Measurements from ENCODE around the gene PPFIA4.

PPFIA4 gene

DNA sequence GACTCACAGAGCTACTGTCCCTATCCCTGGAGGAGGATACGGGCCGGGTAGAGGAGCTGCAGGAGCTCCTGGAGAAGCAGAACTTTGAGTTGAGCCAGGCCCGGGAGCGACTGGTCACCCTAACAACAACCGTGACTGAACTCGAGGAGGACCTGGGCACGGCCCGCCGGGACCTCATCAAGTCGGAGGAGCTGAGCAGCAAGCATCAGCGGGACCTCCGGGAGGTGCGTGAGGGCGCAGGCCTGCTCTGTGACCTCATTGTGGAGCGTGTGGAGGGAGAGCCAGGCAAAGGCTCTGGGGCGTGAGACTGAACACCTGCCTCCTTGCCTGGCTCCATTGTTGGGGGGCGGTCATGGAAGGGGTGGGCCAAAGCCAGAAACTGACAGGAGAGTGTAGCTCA, 19.0 kb downstream of the PPFIA4 start:
- Histone ChIP-seq H3K36me3 (ENCODE audit: insufficient read depth, low read depth, low read length) (no peaks in the 10 kb centered on the region), H3K27me3 (ENCODE audit: insufficient read depth, low read length) (no peaks in the 10 kb centered on the region; the same call in 1 of the 2 replicates), H3K4me3 (ENCODE audit: low read length) (no peak overlapping the region), H3K9me3 (ENCODE audit: insufficient read depth, low read depth, low read length) (no peaks in the 10 kb centered on the region), H3K9ac (ENCODE audit: low read depth, low read length) (no peak overlapping the region), H3K4me1 (ENCODE audit: insufficient read depth, low read length) (no peaks in the 10 kb centered on the region), H3K27ac (ENCODE audit: low read length) (no peak overlapping the region)

DNA sequence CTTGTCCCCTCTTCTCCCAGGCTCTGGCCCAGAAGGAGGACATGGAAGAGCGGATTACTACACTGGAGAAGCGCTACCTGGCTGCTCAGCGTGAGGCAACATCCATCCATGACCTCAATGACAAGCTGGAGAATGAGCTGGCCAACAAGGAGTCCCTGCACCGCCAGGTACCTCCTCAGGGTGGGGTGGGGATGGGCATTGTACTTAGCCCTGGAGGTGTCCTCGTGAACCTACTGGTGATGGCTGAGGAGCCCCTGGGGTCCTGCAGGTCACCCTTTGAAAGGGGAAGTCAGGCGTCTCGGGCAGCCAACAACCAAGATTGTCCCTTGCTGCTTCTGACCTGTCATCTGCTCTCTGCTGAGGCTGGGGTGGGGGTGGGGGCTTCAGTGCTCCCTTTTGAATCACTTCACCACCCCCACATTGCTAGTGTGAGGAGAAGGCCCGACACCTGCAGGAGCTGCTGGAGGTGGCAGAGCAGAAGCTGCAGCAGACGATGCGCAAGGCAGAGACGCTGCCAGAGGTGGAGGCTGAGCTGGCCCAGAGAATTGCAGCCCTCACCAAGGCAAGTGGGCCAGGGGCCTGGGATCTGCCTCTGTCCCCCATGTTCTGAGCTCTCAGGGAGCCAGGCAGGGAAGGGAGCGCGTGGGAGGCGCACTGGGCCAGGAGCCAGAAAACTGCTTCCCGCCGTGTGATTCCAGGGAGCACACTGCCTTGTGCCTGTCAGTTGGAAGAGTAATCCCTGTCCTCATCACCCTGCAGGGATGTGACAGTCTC, 19.7 kb downstream of the PPFIA4 start:
- no peak overlapping the region for H3K4me3 ChIP-seq (ENCODE audit: low read length)
- no peaks in the 10 kb centered on the region for H3K4me1 ChIP-seq (ENCODE audit: insufficient read depth, low read length)
- H3K9me3 ChIP-seq (ENCODE audit: insufficient read depth, low read depth, low read length): no peaks in the 10 kb centered on the region
- no peaks in the 10 kb centered on the region; the same call in 1 of the 2 replicates for H3K27me3 ChIP-seq (ENCODE audit: insufficient read depth, low read length)
- H3K9ac ChIP-seq (ENCODE audit: low read depth, low read length): no peak overlapping the region
- H3K36me3 ChIP-seq (ENCODE audit: insufficient read depth, low read depth, low read length): no peaks in the 10 kb centered on the region
- no peak overlapping the region for H3K27ac ChIP-seq (ENCODE audit: low read length)

DNA sequence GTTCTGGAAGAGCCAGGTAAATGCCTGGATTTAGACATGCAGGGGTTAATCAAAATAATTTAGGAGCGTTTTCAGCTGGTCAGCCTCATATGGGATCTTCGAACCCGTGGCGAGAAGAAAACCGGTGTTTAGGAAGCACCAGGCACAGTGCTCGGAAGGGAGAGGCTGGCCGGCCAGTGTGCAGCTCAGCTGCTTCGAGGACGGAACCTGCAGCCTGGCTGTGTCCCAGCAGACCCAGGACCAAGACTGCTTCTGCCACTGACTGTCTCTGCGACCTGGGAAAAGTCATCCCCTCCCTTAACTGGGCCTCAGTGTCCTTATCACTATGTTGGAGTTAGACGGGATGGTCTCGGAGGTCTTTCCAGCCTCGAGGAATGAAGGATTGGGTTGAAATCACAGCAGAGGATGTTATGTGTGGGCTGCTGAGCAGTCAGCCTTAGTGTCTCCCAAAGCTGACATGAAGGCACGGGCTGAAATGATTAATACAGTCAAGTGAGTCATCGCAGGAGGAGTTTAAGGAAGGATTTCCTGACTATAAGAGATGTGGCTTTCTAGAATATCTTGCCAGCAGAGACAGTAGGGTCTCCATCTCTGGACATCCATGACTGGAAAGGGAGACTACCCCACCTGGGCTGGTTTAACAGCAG, 20.8 kb downstream of the PPFIA4 start:
- no peaks in the 10 kb centered on the region for H3K9me3 ChIP-seq (ENCODE audit: insufficient read depth, low read depth, low read length)
- H3K36me3 ChIP-seq (ENCODE audit: insufficient read depth, low read depth, low read length): no peaks in the 10 kb centered on the region
- no peaks in the 10 kb centered on the region for H3K4me1 ChIP-seq (ENCODE audit: insufficient read depth, low read length)
- no peaks in the 10 kb centered on the region; the same call in 1 of the 2 replicates for H3K27me3 ChIP-seq (ENCODE audit: insufficient read depth, low read length)
- H3K4me3 ChIP-seq (ENCODE audit: low read length): no peak overlapping the region
- no peak overlapping the region for H3K27ac ChIP-seq (ENCODE audit: low read length)
- no peak overlapping the region for H3K9ac ChIP-seq (ENCODE audit: low read depth, low read length)

DNA sequence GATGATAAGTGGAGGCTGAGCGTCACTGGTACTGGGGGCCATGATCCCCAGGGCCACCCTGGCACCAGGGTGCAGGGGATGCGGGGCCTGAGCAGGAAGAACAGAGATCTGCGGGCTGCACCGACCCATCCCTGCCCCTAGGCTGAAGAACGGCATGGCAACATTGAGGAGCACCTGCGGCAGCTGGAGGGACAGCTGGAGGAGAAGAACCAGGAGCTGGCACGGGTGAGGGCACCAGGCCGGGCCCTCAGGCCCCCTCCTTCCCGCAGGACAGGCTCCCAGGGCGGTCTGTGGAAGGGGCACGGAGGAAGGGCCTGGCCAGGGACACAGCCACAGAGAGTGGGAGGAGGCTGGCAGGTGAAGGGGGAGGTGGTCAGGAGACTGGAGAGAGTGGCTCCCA, 21.8 kb downstream of the PPFIA4 start:
- Histone ChIP-seq H3K27ac (ENCODE audit: low read length) (no peak overlapping the region), H3K9me3 (ENCODE audit: insufficient read depth, low read depth, low read length) (no peaks in the 10 kb centered on the region), H3K4me1 (ENCODE audit: insufficient read depth, low read length) (no peaks in the 10 kb centered on the region), H3K36me3 (ENCODE audit: insufficient read depth, low read depth, low read length) (no peaks in the 10 kb centered on the region), H3K4me3 (ENCODE audit: low read length) (no peak overlapping the region), H3K27me3 (ENCODE audit: insufficient read depth, low read length) (no peaks in the 10 kb centered on the region; the same call in 1 of the 2 replicates), H3K9ac (ENCODE audit: low read depth, low read length) (no peak overlapping the region)

DNA sequence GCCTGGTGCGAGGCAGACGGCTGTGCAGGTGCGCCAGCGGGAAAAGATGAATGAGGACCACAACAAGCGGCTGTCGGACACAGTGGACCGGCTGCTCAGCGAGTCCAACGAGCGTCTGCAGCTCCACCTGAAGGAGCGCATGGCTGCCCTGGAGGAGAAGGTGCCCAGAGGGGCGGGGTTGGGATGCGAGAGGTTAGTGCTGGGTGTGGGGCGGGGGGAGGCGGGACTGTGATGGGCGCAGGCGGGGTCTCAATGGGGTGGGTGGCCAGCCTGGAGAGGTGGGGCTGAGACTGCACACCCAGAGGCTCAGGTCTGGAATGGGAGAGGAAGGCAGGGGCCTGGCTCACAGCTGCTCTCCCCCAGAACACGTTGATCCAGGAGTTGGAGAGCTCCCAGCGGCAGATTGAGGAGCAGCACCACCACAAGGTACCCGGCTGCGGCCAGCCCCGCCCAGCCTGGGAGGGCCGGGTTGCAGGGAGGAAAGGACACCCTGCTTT, 22.3 kb downstream of the PPFIA4 start:
- H3K4me3 ChIP-seq (ENCODE audit: low read length): no peak overlapping the region
- no peaks in the 10 kb centered on the region; the same call in 1 of the 2 replicates for H3K27me3 ChIP-seq (ENCODE audit: insufficient read depth, low read length)
- H3K4me1 ChIP-seq (ENCODE audit: insufficient read depth, low read length): peaks cover 2% of the 10 kb centered on the region; the same call in 1 of the 2 replicates
- no peaks in the 10 kb centered on the region for H3K36me3 ChIP-seq (ENCODE audit: insufficient read depth, low read depth, low read length)
- no peak overlapping the region for H3K27ac ChIP-seq (ENCODE audit: low read length)
- no peaks in the 10 kb centered on the region for H3K9me3 ChIP-seq (ENCODE audit: insufficient read depth, low read depth, low read length)
- no peak overlapping the region for H3K9ac ChIP-seq (ENCODE audit: low read depth, low read length)

DNA sequence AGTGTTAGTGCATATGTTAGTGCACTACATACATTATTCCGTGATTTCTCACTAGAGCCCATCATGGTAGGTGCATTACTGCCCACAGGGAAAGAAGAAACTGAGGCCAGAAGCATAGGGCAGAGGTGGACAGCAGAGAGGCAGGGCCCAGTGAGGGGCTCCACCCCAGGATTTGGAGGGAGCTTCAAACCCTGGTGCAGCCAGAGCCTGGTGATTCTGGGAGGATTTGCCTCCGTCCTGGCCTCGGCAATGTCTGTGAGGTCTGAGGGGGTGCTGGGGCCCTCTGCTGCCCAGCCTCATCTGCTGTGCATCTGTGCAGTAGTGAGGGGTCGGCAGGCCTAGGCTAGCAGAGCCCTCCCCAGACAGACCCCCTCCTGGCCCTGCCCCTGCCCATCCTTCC, 22.8 kb downstream of the PPFIA4 start:
- Histone ChIP-seq H3K27me3 (ENCODE audit: insufficient read depth, low read length) (no peaks in the 10 kb centered on the region; the same call in 1 of the 2 replicates), H3K27ac (ENCODE audit: low read length) (no peak overlapping the region), H3K36me3 (ENCODE audit: insufficient read depth, low read depth, low read length) (no peaks in the 10 kb centered on the region), H3K9me3 (ENCODE audit: insufficient read depth, low read depth, low read length) (no peaks in the 10 kb centered on the region), H3K9ac (ENCODE audit: low read depth, low read length) (no peak overlapping the region), H3K4me1 (ENCODE audit: insufficient read depth, low read length) (peaks cover 6% of the 10 kb centered on the region; the same call in 1 of the 2 replicates), H3K4me3 (ENCODE audit: low read length) (no peak overlapping the region)

DNA sequence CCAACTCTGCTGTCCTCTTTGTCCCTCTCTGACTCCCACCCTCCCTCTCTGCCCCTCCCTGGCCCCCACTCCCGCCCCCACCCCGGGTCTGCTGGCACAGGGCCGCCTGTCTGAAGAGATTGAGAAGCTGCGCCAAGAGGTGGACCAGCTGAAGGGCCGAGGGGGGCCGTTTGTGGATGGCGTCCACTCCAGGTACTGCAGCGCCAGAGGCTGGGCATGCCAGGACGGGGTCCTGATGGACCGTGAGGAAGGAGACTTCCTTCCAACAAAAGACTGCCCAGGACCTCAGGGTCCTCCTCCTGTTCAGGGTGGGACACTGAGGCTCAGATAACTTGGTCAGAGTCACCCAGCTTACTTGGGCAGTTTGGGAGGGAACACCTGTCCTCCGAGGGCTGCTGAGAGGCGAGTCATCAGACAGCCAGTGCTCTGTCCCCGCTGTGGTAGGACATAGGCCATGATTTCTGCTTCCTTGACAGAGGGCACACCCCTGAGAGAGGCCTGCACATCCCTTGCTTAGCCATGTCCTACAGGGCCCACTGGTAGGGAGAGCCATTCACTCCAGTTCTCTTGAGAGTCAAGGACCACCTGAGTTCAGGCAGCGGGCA, 23.4 kb downstream of the PPFIA4 start:
- peaks cover 12% of the 10 kb centered on the region for H3K4me1 ChIP-seq (ENCODE audit: insufficient read depth, low read length)
- no peaks in the 10 kb centered on the region for H3K9me3 ChIP-seq (ENCODE audit: insufficient read depth, low read depth, low read length)
- no peak overlapping the region for H3K9ac ChIP-seq (ENCODE audit: low read depth, low read length)
- no peak overlapping the region for H3K4me3 ChIP-seq (ENCODE audit: low read length)
- H3K27ac ChIP-seq (ENCODE audit: low read length): no peak overlapping the region
- no peaks in the 10 kb centered on the region; the same call in 1 of the 2 replicates for H3K27me3 ChIP-seq (ENCODE audit: insufficient read depth, low read length)
- no peaks in the 10 kb centered on the region for H3K36me3 ChIP-seq (ENCODE audit: insufficient read depth, low read depth, low read length)

DNA sequence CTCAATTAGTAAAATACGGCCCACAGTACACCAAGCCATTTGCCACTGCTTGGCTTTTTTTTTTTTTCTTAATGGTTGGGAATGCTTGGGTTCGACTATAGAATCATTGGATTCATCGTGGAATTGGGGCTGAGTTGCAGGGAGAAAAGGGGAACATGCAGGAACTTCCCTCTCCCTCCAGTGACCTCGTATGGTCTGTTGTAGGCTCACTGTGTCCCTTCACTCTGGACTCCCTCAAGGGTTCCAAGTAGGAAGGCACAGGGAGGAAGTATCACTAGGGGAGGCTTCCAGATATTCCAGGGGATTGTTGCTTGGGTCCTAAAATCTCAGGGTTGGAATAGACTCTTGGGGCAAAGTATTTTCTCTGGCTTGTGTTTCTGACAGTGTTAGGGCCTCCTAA, 24.5 kb downstream of the PPFIA4 start:
- H3K36me3 ChIP-seq (ENCODE audit: insufficient read depth, low read depth, low read length): no peaks in the 10 kb centered on the region
- H3K4me1 ChIP-seq (ENCODE audit: insufficient read depth, low read length): peaks cover 22% of the 10 kb centered on the region
- no peaks in the 10 kb centered on the region for H3K9me3 ChIP-seq (ENCODE audit: insufficient read depth, low read depth, low read length)
- no peak overlapping the region for H3K27ac ChIP-seq (ENCODE audit: low read length)
- H3K27me3 ChIP-seq (ENCODE audit: insufficient read depth, low read length): no peaks in the 10 kb centered on the region; the same call in 1 of the 2 replicates
- no peak overlapping the region for H3K9ac ChIP-seq (ENCODE audit: low read depth, low read length)
- H3K4me3 ChIP-seq (ENCODE audit: low read length): no peak overlapping the region

DNA sequence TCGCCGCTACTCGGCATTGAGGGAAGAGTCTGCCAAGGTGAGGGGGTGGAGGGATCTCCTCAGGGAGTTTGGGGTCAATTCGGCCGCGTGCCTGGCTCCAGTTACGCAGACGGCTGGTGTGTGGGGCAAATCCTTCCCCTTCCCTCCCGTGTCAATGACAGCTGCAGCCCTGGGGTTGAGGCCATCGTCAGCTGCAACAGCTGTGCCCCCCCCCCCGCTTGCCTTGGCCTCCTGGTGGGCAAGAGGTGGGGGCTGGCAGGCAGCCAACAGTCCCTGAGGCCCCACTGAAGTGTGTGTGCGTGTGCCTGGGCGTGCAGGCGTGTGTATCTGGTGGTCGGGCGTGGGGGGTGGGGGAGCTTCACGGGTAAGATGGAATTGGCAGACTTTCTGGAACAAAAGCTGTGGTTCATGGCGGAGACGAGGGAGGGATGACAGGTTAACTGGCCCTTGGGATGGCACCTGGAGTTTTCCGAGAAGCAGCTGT, 25.6 kb downstream of the PPFIA4 start:
- Histone ChIP-seq H3K9me3 (ENCODE audit: insufficient read depth, low read depth, low read length) (no peaks in the 10 kb centered on the region), H3K4me1 (ENCODE audit: insufficient read depth, low read length) (peaks cover 22% of the 10 kb centered on the region), H3K4me3 (ENCODE audit: low read length) (no peak overlapping the region), H3K27ac (ENCODE audit: low read length) (no peak overlapping the region), H3K27me3 (ENCODE audit: insufficient read depth, low read length) (no peaks in the 10 kb centered on the region; the same call in 1 of the 2 replicates), H3K9ac (ENCODE audit: low read depth, low read length) (no peak overlapping the region), H3K36me3 (ENCODE audit: insufficient read depth, low read depth, low read length) (no peaks in the 10 kb centered on the region)

DNA sequence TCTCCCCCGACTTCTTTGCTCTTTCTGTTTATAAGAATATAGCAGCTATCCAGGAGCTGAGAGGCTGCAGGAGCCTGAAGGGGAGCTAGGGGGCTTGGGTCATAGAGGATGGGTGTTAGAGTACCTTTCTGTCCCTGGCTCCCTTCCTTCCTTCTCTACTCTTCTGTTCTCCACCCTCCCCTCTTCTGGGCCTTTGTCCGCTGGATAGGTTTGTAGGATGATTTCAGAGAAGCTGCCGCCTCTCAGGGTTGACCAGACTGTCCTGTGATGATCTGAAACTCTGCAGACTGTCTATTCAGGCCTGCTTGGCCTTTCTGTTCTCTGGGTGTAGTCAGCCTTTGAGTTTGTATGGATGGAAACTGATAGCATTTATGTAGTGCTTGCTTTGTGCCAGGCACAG, 26.3 kb downstream of the PPFIA4 start:
- Histone ChIP-seq H3K9ac (ENCODE audit: low read depth, low read length) (no peak overlapping the region), H3K36me3 (ENCODE audit: insufficient read depth, low read depth, low read length) (no peaks in the 10 kb centered on the region), H3K27me3 (ENCODE audit: insufficient read depth, low read length) (no peaks in the 10 kb centered on the region; the same call in 1 of the 2 replicates), H3K9me3 (ENCODE audit: insufficient read depth, low read depth, low read length) (no peaks in the 10 kb centered on the region), H3K4me1 (ENCODE audit: insufficient read depth, low read length) (peaks cover 22% of the 10 kb centered on the region), H3K27ac (ENCODE audit: low read length) (no peak overlapping the region), H3K4me3 (ENCODE audit: low read length) (no peak overlapping the region)

DNA sequence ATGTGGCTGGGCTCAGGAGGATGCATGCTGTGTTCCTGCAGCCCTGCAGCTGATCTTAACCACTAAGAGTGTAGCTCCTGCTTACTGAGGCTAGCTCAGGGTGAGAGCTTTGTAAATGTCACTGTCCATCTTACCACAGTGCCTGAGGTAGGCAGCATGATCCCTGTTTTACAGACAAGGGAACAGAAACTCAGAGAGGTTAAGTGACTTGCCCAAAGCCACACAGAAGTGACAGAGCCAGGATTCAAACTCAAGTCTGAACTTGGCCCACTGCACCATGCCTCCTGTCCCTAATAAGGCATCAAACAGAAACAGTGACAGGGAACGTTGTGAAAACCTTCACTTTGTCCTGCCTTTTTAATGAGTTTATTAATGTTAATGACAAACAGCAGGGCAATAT, 27.9 kb downstream of the PPFIA4 start:
- H3K27ac ChIP-seq (ENCODE audit: low read length): no peak overlapping the region
- peaks cover 22% of the 10 kb centered on the region for H3K4me1 ChIP-seq (ENCODE audit: insufficient read depth, low read length)
- no peaks in the 10 kb centered on the region for H3K36me3 ChIP-seq (ENCODE audit: insufficient read depth, low read depth, low read length)
- H3K9ac ChIP-seq (ENCODE audit: low read depth, low read length): 0 out of 2 replicates have a peak overlapping the region, but pooled peaks have one; percentile 16
- H3K4me3 ChIP-seq (ENCODE audit: low read length): peak overlapping the region; percentile 8; the same call in 1 of the 2 replicates
- H3K9me3 ChIP-seq (ENCODE audit: insufficient read depth, low read depth, low read length): no peaks in the 10 kb centered on the region
- no peaks in the 10 kb centered on the region for H3K27me3 ChIP-seq (ENCODE audit: insufficient read depth, low read length)

Measured in iPS-20b (cell line).